GM21390 (cell line): ENCODE results near the gene TMEM178B.
"Not testable (repeated sequence)": the region's sequence is repeated elsewhere in the genome, so short reads cannot be mapped to it uniquely, and the experiment has no call there.

Experiments used
- ATAC-seq: cut with Tn5 transposase; IDR thresholded peaks from one replicate; pipeline ENCODE4 v1.9.1; 2021; ENCODE audit not compliant: unreplicated experiment

Gene TMEM178B

GRCh38 chr7:141302617-141303016 lies 228.8 kb downstream of the TMEM178B start:
- ATAC-seq, result no peak

- no peak for ATAC-seq
Observed at GRCh38 chr7:141304291-141304690, 230.4 kb downstream of the TMEM178B start.

- ATAC-seq, result no peak
Observed at GRCh38 chr7:141306081-141306480, 232.2 kb downstream of the TMEM178B start.

DNA sequence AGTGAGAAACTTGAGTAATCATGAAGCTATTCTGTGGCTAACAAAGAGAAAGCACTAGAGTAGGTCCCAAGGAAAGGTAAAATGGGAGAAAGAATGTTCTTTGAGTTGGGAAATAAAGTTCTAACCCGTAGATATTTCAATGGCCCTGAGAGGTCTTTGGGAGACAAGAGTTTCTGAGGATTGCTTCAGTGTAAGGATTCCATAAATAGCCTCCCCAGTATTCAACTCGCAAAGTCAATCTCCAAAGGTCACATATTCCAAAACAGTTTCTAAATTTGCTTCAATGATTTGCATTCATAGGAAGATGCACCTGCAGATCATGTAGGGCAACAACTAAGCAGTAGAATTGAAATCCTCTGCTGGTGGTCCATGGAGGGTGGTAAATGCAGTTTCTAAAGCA lies 238.5 kb downstream of the TMEM178B start:
- ATAC-seq, result no peak

DNA sequence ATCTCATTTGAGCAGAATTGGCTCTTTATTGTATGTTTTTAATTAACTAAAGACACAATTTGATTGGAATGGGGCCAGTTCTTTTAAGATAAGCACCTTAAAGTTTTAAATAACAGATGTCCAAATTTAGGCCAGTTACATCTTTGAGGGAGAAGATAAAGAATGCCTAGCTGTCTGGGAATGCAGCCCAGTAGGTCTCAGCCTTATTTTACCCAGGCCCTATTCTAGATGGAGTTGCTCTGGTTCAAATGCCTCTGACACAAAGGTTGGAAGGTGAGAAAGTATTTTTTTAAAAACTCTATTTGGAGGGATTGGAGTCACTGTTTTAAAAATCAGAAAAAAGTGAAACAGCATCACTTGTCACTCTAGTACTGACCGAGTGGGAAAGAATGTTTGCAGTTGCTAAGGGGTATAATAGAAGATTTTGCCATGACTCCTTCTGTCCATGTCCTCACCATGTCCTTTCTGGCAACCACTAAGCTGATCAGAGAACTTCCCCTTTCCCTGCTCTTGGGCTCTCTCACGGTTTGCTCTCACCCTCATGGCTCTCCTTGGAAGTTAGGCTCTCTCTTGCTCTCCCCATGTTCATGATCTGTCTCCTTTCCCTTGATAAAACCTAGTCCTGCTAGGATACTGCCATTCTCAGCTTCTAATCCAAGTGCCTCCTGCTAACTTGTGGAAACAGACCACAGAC lies 239.1 kb downstream of the TMEM178B start:
- ATAC-seq, result no peak

DNA sequence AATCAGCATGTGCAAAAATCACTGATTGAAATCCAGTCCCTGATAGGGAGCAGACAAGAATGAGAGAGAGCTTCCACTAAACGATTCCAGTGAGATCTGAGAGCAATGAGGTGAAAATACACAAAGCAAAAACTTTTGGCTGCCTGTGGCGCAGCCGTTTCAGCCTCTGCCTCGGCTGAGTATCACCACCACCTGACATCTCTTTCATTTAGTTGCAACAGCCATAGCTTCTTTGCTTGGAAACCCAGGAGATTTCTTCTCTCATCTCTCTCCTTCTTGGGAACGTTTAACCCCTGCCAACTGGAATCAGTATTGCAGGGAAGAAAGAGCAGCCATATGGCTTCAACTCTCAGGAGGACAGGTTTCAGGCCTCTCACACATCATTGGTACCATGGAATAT lies 240.0 kb downstream of the TMEM178B start:
- ATAC-seq, result no peak

GRCh38 chr7:141317033-141317585 lies 243.2 kb downstream of the TMEM178B start:
- no peak for ATAC-seq

DNA sequence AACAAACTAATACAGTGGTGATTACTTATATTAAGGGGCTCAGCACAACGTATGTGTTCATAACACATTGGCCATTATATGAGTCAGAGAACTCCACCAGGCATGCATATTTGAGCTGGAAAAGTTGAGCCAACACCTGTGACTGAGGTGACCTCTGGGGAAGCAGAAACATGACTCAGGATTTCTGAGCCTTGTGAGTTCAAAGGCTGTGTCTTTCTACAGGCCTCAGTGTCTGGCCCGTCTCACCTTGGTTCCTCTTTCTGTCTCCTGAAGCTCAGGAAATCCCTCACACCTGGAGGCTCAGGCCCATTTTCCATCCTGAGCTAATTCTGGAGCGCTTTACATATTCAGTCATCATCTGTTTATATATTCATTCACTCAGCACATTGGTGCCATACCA lies 246.4 kb downstream of the TMEM178B start:
- ATAC-seq, result no peak

DNA sequence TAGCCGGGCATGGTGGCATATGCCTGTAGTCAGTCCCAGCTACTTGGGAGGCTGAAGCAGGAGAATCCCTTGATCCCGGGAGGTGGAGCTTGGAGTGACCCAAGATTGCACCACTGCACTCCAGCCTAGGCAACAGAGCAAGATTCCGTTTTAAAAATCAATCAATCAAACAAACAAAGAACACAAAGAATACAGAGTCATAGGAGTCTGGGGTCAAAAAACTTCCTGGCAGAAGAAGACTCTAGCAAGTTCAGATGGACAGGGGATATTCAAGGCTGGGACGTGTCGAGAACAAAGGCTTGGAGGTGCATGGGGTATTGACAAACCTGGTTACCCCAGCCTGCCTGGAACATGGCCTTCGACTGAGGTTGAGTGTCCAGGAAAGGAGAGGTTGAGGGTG lies 248.5 kb downstream of the TMEM178B start:
- no peak for ATAC-seq

DNA sequence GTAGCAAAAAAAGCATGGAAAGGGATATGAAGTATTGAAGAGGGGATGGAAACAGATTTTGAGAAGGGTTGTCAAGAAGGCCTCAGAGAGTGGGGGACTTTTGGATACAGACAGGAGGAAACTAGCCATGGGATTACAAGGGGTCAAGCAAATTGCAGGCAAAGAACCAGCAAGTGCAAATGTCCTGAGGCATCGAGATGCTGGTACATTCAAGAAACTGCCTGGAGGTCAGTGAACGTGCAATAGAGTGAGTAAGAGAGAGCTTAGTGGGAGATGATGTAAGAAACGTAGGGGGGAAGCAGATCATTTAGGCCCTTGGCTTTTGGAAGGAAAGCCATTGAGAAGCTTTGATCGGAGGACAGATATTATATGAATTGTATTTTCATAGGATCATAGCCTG lies 250.0 kb downstream of the TMEM178B start:
- no peak for ATAC-seq

GRCh38 chr7:141324870-141325269 lies 251.0 kb downstream of the TMEM178B start:
- ATAC-seq, result no peak

DNA sequence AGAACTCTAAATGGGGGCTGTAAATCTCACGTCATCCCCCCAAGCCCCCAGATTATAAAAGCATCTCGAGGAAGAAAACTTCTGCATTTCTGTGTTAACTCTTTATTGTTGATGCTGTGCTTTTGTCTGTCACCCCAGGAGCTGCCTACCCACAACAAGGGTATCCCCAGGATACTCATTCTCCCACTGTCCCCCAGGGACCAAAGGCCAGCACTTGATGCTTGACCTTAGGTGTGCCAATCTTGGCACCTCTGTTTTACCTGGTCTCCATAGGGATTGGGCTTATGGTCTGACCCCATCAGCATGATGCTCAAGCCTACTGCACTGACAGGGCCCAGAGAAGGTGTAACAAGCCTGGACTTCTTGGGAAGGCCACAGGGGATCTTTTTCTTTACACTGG lies 251.4 kb downstream of the TMEM178B start:
- no peak for ATAC-seq

GRCh38 chr7:141328290-141328689 lies 254.4 kb downstream of the TMEM178B start:
- ATAC-seq, result no peak

- not testable (repeated sequence) for ATAC-seq
Observed at GRCh38 chr7:141330285-141330684, 256.4 kb downstream of the TMEM178B start.

GRCh38 chr7:141333459-141333858 lies 259.6 kb downstream of the TMEM178B start:
- ATAC-seq, result no peak

- ATAC-seq, result no peak
Observed at GRCh38 chr7:141335164-141335563, 261.3 kb downstream of the TMEM178B start.

GRCh38 chr7:141339603-141340002 lies 265.7 kb downstream of the TMEM178B start:
- no peak for ATAC-seq

DNA sequence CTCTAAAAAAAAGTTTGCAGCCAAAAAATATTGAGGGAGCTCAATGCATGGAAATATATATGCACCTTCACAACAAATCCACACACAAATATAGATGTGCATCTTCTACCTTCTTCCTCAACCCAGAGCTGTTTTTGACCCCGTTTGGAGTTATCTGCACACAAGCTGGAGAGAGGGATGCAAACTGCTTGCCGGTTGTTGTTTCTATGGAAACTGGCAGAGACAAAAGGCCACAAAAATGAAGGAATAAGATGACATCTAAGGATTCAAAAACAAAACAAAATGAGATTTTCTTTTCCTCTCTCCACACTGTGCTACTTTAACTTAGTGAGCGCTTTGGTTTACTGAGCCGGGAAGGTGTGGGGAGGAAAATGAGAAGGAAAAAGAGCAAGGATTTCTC lies 267.1 kb downstream of the TMEM178B start:
- ATAC-seq, result no peak

- ATAC-seq, result no peak
Observed at GRCh38 chr7:141342621-141343408, 269.0 kb downstream of the TMEM178B start.

- no peak for ATAC-seq
Observed at GRCh38 chr7:141344153-141344935, 270.5 kb downstream of the TMEM178B start.

DNA sequence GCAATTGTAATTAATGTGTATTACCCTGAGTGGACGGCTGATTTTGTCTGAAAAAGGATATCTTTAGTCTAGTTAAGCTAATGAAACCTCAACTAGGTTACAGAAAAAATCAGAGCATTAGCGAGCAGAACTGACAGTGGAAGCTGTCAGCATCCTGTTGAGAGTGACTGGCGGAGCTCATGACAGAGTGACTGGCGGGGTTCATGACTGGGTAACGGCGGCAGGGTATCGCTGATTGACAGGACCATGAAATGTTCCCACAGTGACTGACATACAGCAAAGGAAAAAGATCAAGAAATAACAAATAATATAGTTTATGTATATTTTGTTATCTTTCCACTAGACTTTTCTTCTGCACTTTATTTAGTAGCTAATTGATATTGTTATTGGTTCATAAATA lies 274.9 kb downstream of the TMEM178B start:
- no peak for ATAC-seq
